ENCODE data around the gene IL3RA.

Gene IL3RA

DNA sequence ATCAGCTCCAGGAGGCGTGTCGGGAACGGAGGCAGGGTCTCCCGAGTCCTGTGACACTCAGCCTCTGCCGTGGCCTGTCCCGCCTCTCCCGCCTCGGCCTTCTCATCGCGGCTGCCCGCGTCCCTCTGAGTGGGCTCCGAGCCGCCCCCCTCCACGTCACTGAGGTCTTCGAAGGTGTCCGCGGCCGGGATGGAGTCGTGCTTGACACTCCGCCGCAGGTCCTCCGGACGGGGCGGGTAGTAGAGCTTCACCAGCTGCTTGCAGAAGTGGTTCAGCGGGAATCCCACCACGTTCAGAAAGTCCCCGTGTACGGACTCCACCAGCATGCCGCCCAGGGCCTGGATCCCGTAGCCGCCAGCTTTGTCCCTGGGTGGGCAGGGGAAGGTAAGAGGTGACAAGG, 91.2 kb downstream of the IL3RA start:
- no peak overlapping the region for H3K4me3 ChIP-seq (ENCODE audit: control insufficient read depth in 1 of 7, extremely low read depth in 1 of 7, insufficient read depth in 4 of 7, low read depth in 2 of 7, low read length in 6 of 7)
- H3K27ac ChIP-seq (ENCODE audit: insufficient read depth in 1 of 2, low read depth in 1 of 2, low read length in 2 of 2, poor library complexity in 1 of 2, severe bottlenecking in 2 of 2) = no peak overlapping the region
- WGBS (ENCODE audit: insufficient coverage) = 98% methylated on average over 27 of the region's 32 CpGs
- ChIA-PET CTCF (no interaction called here), POLR2A (no interaction called here)
- no peak for DNase-seq
- no peaks in the 10 kb centered on the region for H3K4me1 ChIP-seq (ENCODE audit: control extremely low read depth in 1 of 4, control insufficient read depth in 4 of 4, insufficient read depth in 4 of 4, low read length in 3 of 4)
- peaks cover under 1 to 20% (median 11%) of the 10 kb centered on the region in 5 experiments for H3K9me3 ChIP-seq (ENCODE audit: control extremely low read depth in 1 of 5, control insufficient read depth in 4 of 5, insufficient read depth in 2 of 5, low read depth in 1 of 5, low read length in 4 of 5)
- H3K36me3 ChIP-seq (ENCODE audit: control insufficient read depth in 4 of 4, insufficient read depth in 4 of 4, low read length in 3 of 4) = peaks cover 9 to 60% (median 38%) of the 10 kb centered on the region in 4 experiments
- H3K27me3 ChIP-seq (replicated peaks in 2 of 5; ENCODE audit: control insufficient read depth in 4 of 5, insufficient read depth in 5 of 5, low read length in 4 of 5) = no peaks in the 10 kb centered on the region

DNA sequence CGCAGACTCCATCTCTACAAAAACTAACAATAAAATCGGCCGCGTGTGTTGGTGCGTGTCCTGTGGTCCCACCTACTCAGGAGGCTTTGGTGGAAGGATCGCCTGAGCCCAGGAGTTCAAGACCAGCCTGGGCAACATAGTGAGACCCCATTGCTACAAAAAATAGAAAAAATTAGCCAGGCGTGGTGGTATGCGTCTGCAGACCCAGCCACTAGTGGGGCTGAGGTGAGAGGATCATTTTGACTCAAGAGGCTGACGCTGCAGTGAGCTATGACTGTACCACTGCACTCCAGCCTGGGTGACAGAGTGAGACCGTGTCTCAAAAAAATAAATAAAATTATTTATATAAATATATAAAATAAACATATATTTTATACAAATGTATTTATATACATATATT, 93.9 kb downstream of the IL3RA start:
- WGBS (ENCODE audit: insufficient coverage) = 98% methylated on average over 5 of the region's 10 CpGs
- Histone ChIP-seq H3K9me3 (ENCODE audit: control extremely low read depth in 1 of 5, control insufficient read depth in 4 of 5, insufficient read depth in 2 of 5, low read depth in 1 of 5, low read length in 4 of 5) (peaks cover 0 to 7% (median 0%) of the 10 kb centered on the region in 5 experiments), H3K4me3 (ENCODE audit: control insufficient read depth in 1 of 7, extremely low read depth in 1 of 7, insufficient read depth in 4 of 7, low read depth in 2 of 7, low read length in 6 of 7) (no peak overlapping the region), H3K27me3 (replicated peaks in 2 of 5; ENCODE audit: control insufficient read depth in 4 of 5, insufficient read depth in 5 of 5, low read length in 4 of 5) (no peaks in the 10 kb centered on the region), H3K27ac (ENCODE audit: insufficient read depth in 1 of 2, low read depth in 1 of 2, low read length in 2 of 2, poor library complexity in 1 of 2, severe bottlenecking in 2 of 2) (no peak overlapping the region), H3K36me3 (ENCODE audit: control insufficient read depth in 4 of 4, insufficient read depth in 4 of 4, low read length in 3 of 4) (peaks cover 6 to 54% (median 36%) of the 10 kb centered on the region in 4 experiments), H3K4me1 (ENCODE audit: control extremely low read depth in 1 of 4, control insufficient read depth in 4 of 4, insufficient read depth in 4 of 4, low read length in 3 of 4) (no peaks in the 10 kb centered on the region)
- POLR2A ChIA-PET = no interaction called here
- DNase-seq = peak in 2 of 3 donors; percentile 39 to 49
- CTCF ChIA-PET = no interaction called here

Measured in common myeloid progenitor, CD34-positive (primary cell).